HepG2 (cell line): ENCODE results near the gene PPAN. TPM values are rescaled to one million over a fixed set of nuclear protein-coding genes. Genes with fewer than 3 reads are reported as not detected.
A peak's percentile ranks its signal among the peaks of the same experiment; 100 is the strongest.

Experiments
- ATAC-seq: fragments of 200-7000 bp; cut with Tn5 transposase; 3 replicates; pipeline ENCODE4 v1.9.1; 2020; ENCODE audit warnings: mild to moderate bottlenecking, moderate library complexity
- BruUV-seq: library from RNA; stranded (reverse); fragments of 400-500 nt; replicated peaks from 2 replicates; lab custom pipeline; 2021; lab: Mats Ljungman, UMichigan
- CTCF ChIA-PET: fragments of 300-600 bp; formaldehyde crosslinking; extraction: SDS; loops from one replicate; lab custom pipeline; 2021; ENCODE audit warnings: low total read pairs, inconsistent platforms, low intra/inter-chr PET ratio; lab: Yijun Ruan, JAX
- POLR2A ChIA-PET: fragments of 350-600 bp; sonication (Branson Sonifier 250); formaldehyde crosslinking; loops from one replicate; lab custom pipeline; 2020; ENCODE audit warnings: antibody characterized with exemption, inconsistent platforms; lab: Yijun Ruan, JAX
- DNase-seq: peaks from one replicate; pipeline ENCODE4 v3.0.0-alpha.2; 2015; ENCODE audit warnings: low spot score
- FAIRE-seq: peaks from 3 replicates; lab custom pipeline; 2011; peaks lifted over from hg19 to GRCh38; lab: Jason Lieb, UNC
- H2AFZ ChIP-seq: one replicate; pipeline ENCODE4 v1.6.1; 2011; ENCODE audit warnings: low read length, inconsistent platforms
- H3K27ac ChIP-seq: fragments of 300-600 bp; 3 replicates; pipeline ENCODE4 v1.8.0; 2011; ENCODE audit warnings: mixed run types, mild to moderate bottlenecking, mixed read lengths, low read length, inconsistent platforms; ENCODE audit not compliant: insufficient read depth; ENCODE audit errors: extremely low read length
- H3K27me3 ChIP-seq, 2 experiments: fragments of 200-600 bp in 1 of 2; 2 replicates in 1 of 2; 3 replicates in 1 of 2; pipeline versions ENCODE4 v1.6.0 to v1.8.0; 2011; ENCODE audit warnings: low read length in 2 of 2, mild to moderate bottlenecking in 2 of 2, moderate library complexity in 2 of 2, inconsistent platforms in 1 of 2; ENCODE audit not compliant: insufficient read depth in 2 of 2, control insufficient read depth in 1 of 2
- H3K36me3 ChIP-seq, 2 experiments: fragments of 200-600 bp in 1 of 2; replicated peaks in 1 of 2; 2 replicates in 1 of 2; 3 replicates in 1 of 2; pipeline versions ENCODE4 v1.5.1 to v1.8.0; 2011; ENCODE audit warnings: low read length in 2 of 2, inconsistent platforms in 1 of 2; ENCODE audit not compliant: insufficient read depth in 2 of 2, control insufficient read depth in 1 of 2
- H3K4me1 ChIP-seq: 2 replicates; pipeline ENCODE4 v1.5.1; 2012; ENCODE audit warnings: low read length, inconsistent platforms; ENCODE audit not compliant: insufficient read depth
- H3K4me2 ChIP-seq: 2 replicates; pipeline ENCODE4 v1.6.0; 2011; ENCODE audit warnings: low read depth, low read length, inconsistent platforms
- H3K4me3 ChIP-seq, 3 experiments: fragments of 200-600 bp in 1 of 3; sonication (generic), shearing (Covaris generic) in 1 of 3; replicated peaks in 1 of 3; 2 replicates each; pipeline ENCODE4 v1.5.1; 2011 to 2016; ENCODE audit warnings: low read length in 3 of 3, inconsistent platforms in 2 of 3, low read depth in 2 of 3, mild to moderate bottlenecking in 2 of 3, control low read depth in 1 of 3, mixed read lengths in 1 of 3; ENCODE audit not compliant: insufficient read depth in 1 of 3
- H3K79me2 ChIP-seq: one replicate; pipeline ENCODE4 v1.6.1; 2011; ENCODE audit warnings: low read length, inconsistent platforms; ENCODE audit not compliant: insufficient read depth
- H3K9ac ChIP-seq: 2 replicates; pipeline ENCODE4 v1.6.0; 2011; ENCODE audit warnings: mild to moderate bottlenecking, low read depth, low read length, inconsistent platforms; ENCODE audit not compliant: insufficient read depth
- H3K9me3 ChIP-seq: 2 replicates; pipeline ENCODE4 v1.5.1; 2012; ENCODE audit warnings: mild to moderate bottlenecking, low read length
- H4K20me1 ChIP-seq: 2 replicates; pipeline ENCODE4 v1.6.0; 2011; ENCODE audit warnings: inconsistent platforms, mild to moderate bottlenecking, low read length, moderate library complexity; ENCODE audit not compliant: insufficient read depth
- BCLAF1 ChIP-seq: fragments of 450-650 bp; IDR thresholded peaks from 2 replicates; pipeline ENCODE4 v1.6.1; 2017; ENCODE audit warnings: mild to moderate bottlenecking
- DMAP1 ChIP-seq: IDR thresholded peaks from 2 replicates; pipeline ENCODE4 v1.6.1; 2016
- FOXC1 ChIP-seq: sonication (generic); formaldehyde crosslinking; IDR thresholded peaks from 2 replicates; pipeline ENCODE4 v1.8.0; 2022; ENCODE audit warnings: mild to moderate bottlenecking, missing genetic modification reagents, borderline replicate concordance
- FOXK2 ChIP-seq: fragments of 450-650 bp; IDR thresholded peaks from 2 replicates; pipeline ENCODE4 v1.6.1; 2016
- HDAC1 ChIP-seq: sonication (generic); formaldehyde crosslinking; IDR thresholded peaks from 2 replicates; pipeline ENCODE4 v1.5.1; 2020; ENCODE audit warnings: mild to moderate bottlenecking, missing genetic modification reagents
- HNF4A ChIP-seq: sonication (generic); formaldehyde crosslinking; IDR thresholded peaks from 2 replicates; pipeline ENCODE4 v1.4.0; 2020; ENCODE audit warnings: missing genetic modification reagents
- KLF9 ChIP-seq: IDR thresholded peaks from 2 replicates; pipeline ENCODE4 v1.6.1; 2016; ENCODE audit warnings: low read depth
- MAZ ChIP-seq, 2 experiments: sonication (generic) in 1 of 2; formaldehyde crosslinking in 1 of 2; IDR thresholded peaks; 2 replicates each; pipeline versions ENCODE4 v1.5.0 to v1.6.1; 2012 to 2020; ENCODE audit warnings: low read depth in 2 of 2, mild to moderate bottlenecking in 2 of 2, borderline replicate concordance in 1 of 2, improper control_type of control experiment in 1 of 2, low read length in 1 of 2, missing genetic modification reagents in 1 of 2, moderate library complexity in 1 of 2
- NR2F6 ChIP-seq, 2 experiments: IDR thresholded peaks; 2 replicates each; pipeline ENCODE4 v1.6.1; 2016; ENCODE audit warnings: antibody characterized with exemption in 1 of 2, mild to moderate bottlenecking in 1 of 2
- ONECUT2 ChIP-seq: sonication (generic); formaldehyde crosslinking; IDR thresholded peaks from 2 replicates; pipeline ENCODE4 v1.4.0; 2020; ENCODE audit warnings: missing genetic modification reagents
- POGK ChIP-seq: sonication (generic); formaldehyde crosslinking; conservative IDR thresholded peaks from 2 replicates; pipeline ENCODE4 v1.8.0; 2022; ENCODE audit warnings: mild to moderate bottlenecking, moderate library complexity, missing genetic modification reagents
- SMARCE1 ChIP-seq: fragments of 450-650 bp; IDR thresholded peaks from 2 replicates; pipeline ENCODE4 v1.6.1; 2017; ENCODE audit warnings: borderline replicate concordance
- ZFY ChIP-seq: sonication (generic); formaldehyde crosslinking; IDR thresholded peaks from 2 replicates; pipeline ENCODE4 v1.4.0; 2020; ENCODE audit warnings: missing genetic modification reagents
- ZMYM2 ChIP-seq: sonication (generic); formaldehyde crosslinking; IDR thresholded peaks from 2 replicates; pipeline ENCODE4 v1.8.0; 2022; ENCODE audit warnings: mild to moderate bottlenecking, missing genetic modification reagents
- ZNF10 ChIP-seq: sonication (generic); formaldehyde crosslinking; IDR thresholded peaks from 2 replicates; pipeline ENCODE4 v1.4.0; 2020; ENCODE audit warnings: mild to moderate bottlenecking, low read depth, missing genetic modification reagents, borderline replicate concordance
- ZNF577 ChIP-seq: sonication (generic); formaldehyde crosslinking; IDR thresholded peaks from 2 replicates; pipeline ENCODE4 v1.4.0; 2020; ENCODE audit warnings: mild to moderate bottlenecking, low read depth, missing genetic modification reagents, borderline replicate concordance
- ZNF704 ChIP-seq: sonication (generic); formaldehyde crosslinking; IDR thresholded peaks from 2 replicates; pipeline ENCODE4 v1.8.1; 2023; ENCODE audit warnings: mild to moderate bottlenecking, inconsistent platforms, moderate library complexity, missing genetic modification reagents, borderline replicate concordance
- ZNF713 ChIP-seq: sonication (generic); formaldehyde crosslinking; IDR thresholded peaks from 2 replicates; pipeline ENCODE4 v1.4.0; 2020; ENCODE audit warnings: mild to moderate bottlenecking, missing genetic modification reagents
- ZNF737 ChIP-seq: sonication (generic); formaldehyde crosslinking; IDR thresholded peaks from 2 replicates; pipeline ENCODE4 v1.5.0; 2020; ENCODE audit warnings: missing genetic modification reagents, mild to moderate bottlenecking, borderline replicate concordance
- WGBS: methylation state at CpG from one replicate; pipeline ENCODE4 v1.1.6; 2017; ENCODE audit warnings: low lambda C conversion rate; 5-methylcytosine and 5-hydroxymethylcytosine counted together
- in situ Hi-C: cut with HindIII; loops from 2 replicates; pipeline ENCODE4 v1.10.0; 2017; ENCODE audit warnings: low pct_unique_long_range_greater_than_20kb; ENCODE audit not compliant: extremely low pct_ligation_motif_present
- intact Hi-C: fragments of 100-400 bp; cut with micrococcal nuclease; formaldehyde crosslinking; loops from one replicate; pipeline ENCODE4 v1.10.0; 2022; ENCODE audit not compliant: unreplicated experiment
- polyA plus RNA-seq, 8 experiments: library from polyadenylated mRNA; depleted of rRNA in 3 of 8; stranded (reverse) in 7 of 8; unstranded in 1 of 8; fragments of >200 nt; fragmentation: Illumina TruSeq in 4 of 8; extraction: Trizol in 4 of 8; gene quantifications; 2 replicates each; pipeline versions ENCODE4 v1.2.1 to v1.2.3, GENCODE V29; 2011 to 2016; ENCODE audit warnings: low read depth in 4 of 8, missing spikeins in 1 of 8, mixed read lengths in 1 of 8; ENCODE audit not compliant: insufficient read depth in 1 of 8
- total RNA-seq, 5 experiments: library from RNA; depleted of rRNA; stranded (reverse); fragments of >200 nt; fragmentation: Illumina TruSeq; extraction: Trizol; gene quantifications; 2 replicates each; pipeline ENCODE4 v1.2.3, GENCODE V29; 2016; ENCODE audit warnings: low read depth in 1 of 5

Gene PPAN
- total and polyA plus RNA-seq, 2 of the 13 experiments (the other 11 are each of a cell fraction or from before 2014, with no cell fraction given): 36.2 to 41.9 TPM

GRCh38 chr19:10089801-10090375, 16.3 kb upstream of the PPAN start:
- intact Hi-C loops: no loop called here
- DNase-seq: no peak
- Histone ChIP-seq H3K79me2 (no peaks in the 10 kb centered on the region), H3K4me3 (no peak overlapping the region), H3K9ac (no peak overlapping the region), H2AFZ (no peak overlapping the region), H3K27ac (peak overlapping the region; percentile 56), H3K4me2 (no peak overlapping the region), H4K20me1 (no peaks in the 10 kb centered on the region), H3K27me3 (no peaks in the 10 kb centered on the region), H3K4me1 (peaks cover 45% of the 10 kb centered on the region), H3K9me3 (no peaks in the 10 kb centered on the region), H3K36me3 (peaks cover 2 to 4% of the 10 kb centered on the region in 2 experiments; a peak in 2 of 5 replicates)
- 92% methylated on average over 14 of the region's 15 CpGs for WGBS
- BruUV-seq: no TSS peak
- in situ Hi-C loops: no loop called here
- no peak for FAIRE-seq
- ChIA-PET CTCF (no interaction called here), POLR2A (no interaction called here)
- ATAC-seq: no peak
- no peak for TF ChIP-seq ZNF737 (CRISPR knock-in tag)
- TF ChIP-seq BCLAF1: no peak
- TF ChIP-seq NR2F6 (IDR thresholded peaks at IDR 0.05): peak; percentile 78
- TF ChIP-seq NR2F6 (CRISPR knock-in tag; IDR thresholded peaks at IDR 0.05): peak; percentile 76
- no peak for TF ChIP-seq ZFY (CRISPR knock-in tag)
- TF ChIP-seq ZMYM2: peak; percentile 54; the same call in 1 of the 2 replicates
- TF ChIP-seq ZNF10 (CRISPR knock-in tag): no peak
- no peak for TF ChIP-seq ZNF704 (CRISPR knock-in tag)
- TF ChIP-seq KLF9 (CRISPR knock-in tag): no peak
- no peak for TF ChIP-seq DMAP1
- TF ChIP-seq HDAC1 (CRISPR knock-in tag): peak; percentile 36; the same call in 1 of the 2 replicates
- no peak for TF ChIP-seq ONECUT2 (CRISPR knock-in tag)
- no peak for TF ChIP-seq SMARCE1
- TF ChIP-seq FOXK2: no peak
- TF ChIP-seq POGK: no peak
- TF ChIP-seq MAZ (IDR thresholded peaks at IDR 0.05; ENCODE audit: borderline replicate concordance, low read depth, low read length): no peak
- no peak for TF ChIP-seq MAZ (CRISPR knock-in tag; IDR thresholded peaks at IDR 0.05; ENCODE audit: low read depth)
- TF ChIP-seq HNF4A (CRISPR knock-in tag): peak; percentile 81
- TF ChIP-seq ZNF577 (CRISPR knock-in tag): no peak
- no peak for TF ChIP-seq ZNF713 (CRISPR knock-in tag)
- TF ChIP-seq FOXC1 (CRISPR knock-in tag): no peak
